DOHH2 (cell line): Measurements from ENCODE around the gene COL19A1.

Experiments
- H3F3A ChIP-seq: fragments of 200-600 bp; sonication (generic), shearing (Covaris generic); 2 replicates; pipeline ENCODE4 v1.6.0; 2016; ENCODE audit warnings: antibody characterized with exemption, mild to moderate bottlenecking; ENCODE audit not compliant: control insufficient read depth, insufficient read depth
- H3K27ac ChIP-seq: fragments of 200-600 bp; sonication (generic); 2 replicates; pipeline ENCODE4 v1.5.1; 2014; ENCODE audit warnings: low read depth, mild to moderate bottlenecking, low read length, moderate library complexity
- H3K27me3 ChIP-seq: fragments of 200-600 bp; sonication (generic); 2 replicates; pipeline ENCODE4 v1.6.1; 2014; ENCODE audit warnings: mild to moderate bottlenecking, low read length, mixed read lengths; ENCODE audit not compliant: control insufficient read depth
- H3K36me3 ChIP-seq: fragments of 200-600 bp; sonication (generic); 2 replicates; pipeline ENCODE4 v1.6.1; 2014; ENCODE audit warnings: mild to moderate bottlenecking, low read length, moderate library complexity, mixed read lengths; ENCODE audit not compliant: control insufficient read depth
- H3K4me1 ChIP-seq: fragments of 200-600 bp; sonication (generic); 2 replicates; pipeline ENCODE4 v1.6.1; 2014; ENCODE audit warnings: mild to moderate bottlenecking, low read length, mixed read lengths; ENCODE audit not compliant: control insufficient read depth
- H3K4me2 ChIP-seq: fragments of 200-600 bp; sonication (generic); 2 replicates; pipeline ENCODE4 v1.6.0; 2014; ENCODE audit warnings: mild to moderate bottlenecking, low read length, moderate library complexity
- H3K4me3 ChIP-seq: fragments of 200-600 bp; sonication (generic); 2 replicates; pipeline ENCODE4 v1.5.1; 2014; ENCODE audit warnings: mild to moderate bottlenecking, low read length, mixed read lengths
- H3K79me2 ChIP-seq: fragments of 200-600 bp; sonication (generic); 2 replicates; pipeline ENCODE4 v1.6.1; 2014; ENCODE audit warnings: mild to moderate bottlenecking, low read length, mixed read lengths; ENCODE audit not compliant: control insufficient read depth
- H3K9me2 ChIP-seq: fragments of 200-600 bp; sonication (generic); replicated peaks from 2 replicates; pipeline ENCODE4 v1.6.1; 2014; ENCODE audit warnings: mild to moderate bottlenecking, low read length, mixed read lengths; ENCODE audit not compliant: control insufficient read depth
- H3K9me3 ChIP-seq: fragments of 200-600 bp; sonication (generic); 2 replicates; pipeline ENCODE4 v1.6.1; 2014; ENCODE audit warnings: antibody characterized with exemption, low read length, mixed read lengths; ENCODE audit not compliant: control insufficient read depth, insufficient read depth
- H4K20me1 ChIP-seq: fragments of 200-600 bp; sonication (generic); 2 replicates; pipeline ENCODE4 v1.6.0; 2014; ENCODE audit warnings: low read depth, mild to moderate bottlenecking, antibody characterized with exemption, low read length, moderate library complexity; ENCODE audit not compliant: control insufficient read depth, insufficient read depth
- CTCF ChIP-seq: fragments of 200-600 bp; sonication (generic); IDR thresholded peaks from one replicate; pipeline ENCODE4 v1.5.1; 2014; ENCODE audit warnings: antibody characterized with exemption, mild to moderate bottlenecking, low read depth, low read length; ENCODE audit not compliant: poor library complexity, severe bottlenecking
- EZH2phosphoT487 ChIP-seq: fragments of 200-600 bp; sonication (generic); IDR thresholded peaks from 2 replicates; pipeline ENCODE4 v1.6.1; 2017; ENCODE audit warnings: borderline replicate concordance, mild to moderate bottlenecking, antibody characterized with exemption, low read length, moderate library complexity, mixed read lengths

The COL19A1 gene

DNA sequence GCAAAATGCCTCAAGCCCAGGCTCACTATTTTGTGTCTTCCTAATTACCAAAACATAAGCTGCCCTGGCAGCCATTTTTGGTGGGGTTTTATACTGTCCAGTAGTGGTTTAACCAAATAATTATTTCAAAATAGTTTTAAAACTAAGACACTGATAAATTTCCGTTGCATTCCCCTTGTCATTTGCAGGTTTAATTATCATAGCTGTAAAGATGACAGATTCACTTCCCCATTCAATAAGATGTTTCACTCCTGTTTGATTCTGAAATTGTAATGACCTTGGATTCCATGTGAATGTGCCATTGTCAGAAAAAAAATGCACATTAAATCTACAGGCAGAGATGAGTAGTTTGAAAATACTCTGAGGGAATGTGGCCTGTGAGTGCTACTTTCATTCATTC, 264.5 kb downstream of the COL19A1 start:
- Histone ChIP-seq H3K36me3 (no peaks in the 10 kb centered on the region), H3K4me1 (no peaks in the 10 kb centered on the region), H3K4me3 (no peak overlapping the region), H3K27me3 (no peaks in the 10 kb centered on the region), H3K9me2 (no peaks in the 10 kb centered on the region), H4K20me1 (no peaks in the 10 kb centered on the region), H3K27ac (no peak overlapping the region), H3K4me2 (no peak overlapping the region), H3K79me2 (no peaks in the 10 kb centered on the region), H3K9me3 (no peaks in the 10 kb centered on the region), H3F3A (no peaks in the 10 kb centered on the region)
- TF ChIP-seq EZH2phosphoT487: no peak
- no peak for TF ChIP-seq CTCF

DNA sequence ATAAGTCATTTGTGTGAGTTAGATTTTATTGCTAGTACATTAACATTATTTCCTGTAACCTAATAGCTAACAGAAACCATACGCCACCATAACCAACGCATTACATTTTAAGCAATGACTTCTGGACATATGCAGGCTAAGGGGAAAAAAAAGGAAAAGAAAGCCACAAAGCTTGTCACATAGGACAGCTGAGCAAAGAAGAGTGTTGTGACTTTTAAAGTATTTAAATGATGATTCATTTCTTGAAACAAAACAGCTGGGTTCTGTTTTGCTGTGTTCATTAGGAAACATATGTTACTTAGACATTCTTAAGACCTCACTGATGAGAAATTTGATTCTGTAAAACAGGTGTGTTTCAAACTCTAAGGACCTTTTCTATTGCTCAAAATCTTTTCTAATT, 265.2 kb downstream of the COL19A1 start:
- H3K79me2 ChIP-seq: no peaks in the 10 kb centered on the region
- H3K4me1 ChIP-seq: no peaks in the 10 kb centered on the region
- TF ChIP-seq EZH2phosphoT487 (no peak), CTCF (no peak)
- no peak overlapping the region for H3K4me3 ChIP-seq
- no peaks in the 10 kb centered on the region for H3F3A ChIP-seq
- H3K9me3 ChIP-seq: no peaks in the 10 kb centered on the region
- H3K9me2 ChIP-seq: no peaks in the 10 kb centered on the region
- H4K20me1 ChIP-seq: no peaks in the 10 kb centered on the region
- no peaks in the 10 kb centered on the region for H3K27me3 ChIP-seq
- no peak overlapping the region for H3K4me2 ChIP-seq
- H3K27ac ChIP-seq: no peak overlapping the region
- H3K36me3 ChIP-seq: no peaks in the 10 kb centered on the region

DNA sequence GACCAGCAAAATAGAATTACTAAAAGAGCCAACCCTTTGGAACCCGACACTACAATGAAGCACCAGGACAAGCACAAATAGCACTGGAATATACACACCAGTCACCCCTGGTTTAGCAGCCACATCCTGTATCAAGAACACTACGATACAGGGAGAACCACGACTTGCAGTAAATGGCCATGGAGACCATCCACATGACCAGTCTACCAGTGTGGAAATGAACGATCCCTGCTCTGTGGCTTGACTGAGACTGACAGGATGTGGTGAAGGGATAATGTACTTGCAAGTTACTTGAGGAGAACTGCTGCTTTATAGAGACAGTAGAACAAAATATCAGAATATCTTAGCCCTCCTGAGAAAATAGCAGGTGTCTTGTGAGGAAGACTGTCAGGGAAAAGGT, 266.9 kb downstream of the COL19A1 start:
- no peaks in the 10 kb centered on the region for H3K9me2 ChIP-seq
- H3K4me2 ChIP-seq: no peak overlapping the region
- TF ChIP-seq CTCF (no peak), EZH2phosphoT487 (no peak)
- H3K4me1 ChIP-seq: no peaks in the 10 kb centered on the region
- no peaks in the 10 kb centered on the region for H3K9me3 ChIP-seq
- H3K36me3 ChIP-seq: no peaks in the 10 kb centered on the region
- H3K79me2 ChIP-seq: no peaks in the 10 kb centered on the region
- H3F3A ChIP-seq: no peaks in the 10 kb centered on the region
- no peak overlapping the region for H3K27ac ChIP-seq
- no peak overlapping the region for H3K4me3 ChIP-seq
- H4K20me1 ChIP-seq: no peaks in the 10 kb centered on the region
- H3K27me3 ChIP-seq: peaks cover 8% of the 10 kb centered on the region; the same call in 1 of the 2 replicates

- Histone ChIP-seq H3K27me3 (peaks cover 11% of the 10 kb centered on the region; the same call in 1 of the 2 replicates), H3K27ac (no peak overlapping the region), H3K4me3 (no peak overlapping the region), H4K20me1 (no peaks in the 10 kb centered on the region), H3K4me2 (no peak overlapping the region), H3K9me3 (no peaks in the 10 kb centered on the region), H3K9me2 (no peaks in the 10 kb centered on the region), H3K36me3 (no peaks in the 10 kb centered on the region), H3K79me2 (no peaks in the 10 kb centered on the region), H3F3A (no peaks in the 10 kb centered on the region), H3K4me1 (no peaks in the 10 kb centered on the region)
- TF ChIP-seq CTCF (no peak), EZH2phosphoT487 (no peak)
Measured at GRCh38 chr6:70134542-70134941, 268.2 kb downstream of the COL19A1 start.
